ENCODE data around the gene TSC22D1.

DNA sequence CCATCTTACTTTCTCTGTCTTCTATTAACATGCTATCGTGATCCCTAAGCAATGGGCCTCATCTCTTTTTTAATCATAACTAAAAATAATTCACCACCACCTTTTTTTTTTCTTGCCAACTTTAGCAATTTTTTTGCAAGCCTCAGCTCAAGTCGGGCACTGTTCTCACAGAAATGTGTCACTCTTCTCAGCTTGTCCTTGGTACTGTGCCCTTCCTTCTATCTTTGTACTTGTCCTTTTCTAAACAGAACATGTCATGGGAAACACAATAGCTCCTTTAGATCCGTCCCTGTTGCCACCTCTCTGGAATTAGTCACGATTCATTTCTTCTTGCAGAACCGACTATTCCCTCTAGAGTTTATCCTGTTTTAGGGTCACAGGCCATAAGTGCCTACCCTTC is 192.2 kb downstream of the TSC22D1 start:
- TF ChIP-seq CTCF (IDR thresholded peaks at IDR 0.05; ENCODE audit: low read length) (no peak), EZH2phosphoT487 (IDR thresholded peaks at IDR 0.05; ENCODE audit: low read length) (no peak), EZH2 (optimal IDR thresholded peaks at IDR 0.05; ENCODE audit: low read depth, low read length) (no peak)

Data from MM.1S (cell line).